ENCODE results near the gene DSCAM. TPM values are rescaled to one million over a fixed set of nuclear protein-coding genes. Genes with fewer than 3 reads are reported as not detected.
"Not testable (repeated sequence)": the region's sequence is repeated elsewhere in the genome, so short reads cannot be mapped to it uniquely, and the experiment has no call there.

Gene DSCAM
- not detected for polyA plus RNA-seq (2012; ENCODE audit: insufficient read depth, insufficient read length)

- DNase-seq (ENCODE audit: low read depth, low spot score), result no peak
- H3K4me3 ChIP-seq (ENCODE audit: low read length), result no peak within 1 kb of the TSS
Observed at GRCh38 chr21:40846587-40847411, at the start of gene DSCAM. Gene DSCAM (minus strand): TSS chr21:40847158. CDS start chr21:40846661, 497 bp downstream.

GRCh38 chr21:40895697-40896096 lies 48.7 kb upstream of the DSCAM start:
- H3K4me3 ChIP-seq (ENCODE audit: low read length); DNase-seq (ENCODE audit: low read depth, low spot score): not testable (repeated sequence)

- DNase-seq (ENCODE audit: low read depth, low spot score), result no peak
- no peak overlapping the region for H3K4me3 ChIP-seq (ENCODE audit: low read length)
Observed at GRCh38 chr21:40886931-40887330, 40.0 kb upstream of the DSCAM start.

- DNase-seq (ENCODE audit: low read depth, low spot score), result no peak
- H3K4me3 ChIP-seq (ENCODE audit: low read length), result no peak overlapping the region
Observed at GRCh38 chr21:40886006-40886405, 39.0 kb upstream of the DSCAM start.

GRCh38 chr21:40882192-40882915 lies 35.4 kb upstream of the DSCAM start:
- no peak for DNase-seq (ENCODE audit: low read depth, low spot score)
- no peak overlapping the region for H3K4me3 ChIP-seq (ENCODE audit: low read length)

GRCh38 chr21:40881767-40882166 lies 34.8 kb upstream of the DSCAM start:
- no peak overlapping the region for H3K4me3 ChIP-seq (ENCODE audit: low read length)
- DNase-seq (ENCODE audit: low read depth, low spot score), result no peak

- H3K4me3 ChIP-seq (ENCODE audit: low read length), result no peak overlapping the region
- DNase-seq (ENCODE audit: low read depth, low spot score), result no peak
Observed at GRCh38 chr21:40871099-40871498, 24.1 kb upstream of the DSCAM start.

GRCh38 chr21:40863839-40864238 lies 16.9 kb upstream of the DSCAM start:
- H3K4me3 ChIP-seq (ENCODE audit: low read length), result no peak overlapping the region
- no peak for DNase-seq (ENCODE audit: low read depth, low spot score)

- DNase-seq (ENCODE audit: low read depth, low spot score), result no peak
- H3K4me3 ChIP-seq (ENCODE audit: low read length), result no peak overlapping the region
Observed at GRCh38 chr21:40858517-40858916, 11.6 kb upstream of the DSCAM start.

- no peak for DNase-seq (ENCODE audit: low read depth, low spot score)
- H3K4me3 ChIP-seq (ENCODE audit: low read length), result no peak overlapping the region
Observed at GRCh38 chr21:40853956-40854688, 7.2 kb upstream of the DSCAM start.

- no peak overlapping the region for H3K4me3 ChIP-seq (ENCODE audit: low read length)
- DNase-seq (ENCODE audit: low read depth, low spot score), result no peak
Observed at GRCh38 chr21:40852563-40852962, 5.6 kb upstream of the DSCAM start.

GRCh38 chr21:40851749-40852148 lies 4.8 kb upstream of the DSCAM start:
- no peak for DNase-seq (ENCODE audit: low read depth, low spot score)
- H3K4me3 ChIP-seq (ENCODE audit: low read length), result no peak overlapping the region

- no peak overlapping the region for H3K4me3 ChIP-seq (ENCODE audit: low read length)
- no peak for DNase-seq (ENCODE audit: low read depth, low spot score)
Observed at GRCh38 chr21:40850071-40850470, 3.1 kb upstream of the DSCAM start.

- no peak for DNase-seq (ENCODE audit: low read depth, low spot score)
- no peak overlapping the region for H3K4me3 ChIP-seq (ENCODE audit: low read length)
Observed at GRCh38 chr21:40847951-40848350, 993 bp upstream of the DSCAM start.

GRCh38 chr21:40846103-40846502 lies 855 bp downstream of the DSCAM start:
- no peak for DNase-seq (ENCODE audit: low read depth, low spot score)
- H3K4me3 ChIP-seq (ENCODE audit: low read length), result no peak overlapping the region

GRCh38 chr21:40845441-40845995 lies 1.4 kb downstream of the DSCAM start:
- no peak overlapping the region for H3K4me3 ChIP-seq (ENCODE audit: low read length)
- DNase-seq (ENCODE audit: low read depth, low spot score), result no peak

GRCh38 chr21:40844935-40845334 lies 2.0 kb downstream of the DSCAM start:
- no peak overlapping the region for H3K4me3 ChIP-seq (ENCODE audit: low read length)

GRCh38 chr21:40842197-40842552 lies 4.8 kb downstream of the DSCAM start:
- DNase-seq (ENCODE audit: low read depth, low spot score), result no peak
- no peak overlapping the region for H3K4me3 ChIP-seq (ENCODE audit: low read length)

More at GRCh38 chr21:40844935-40845334, 2.0 kb downstream of the DSCAM start:
- no peak for DNase-seq (ENCODE audit: low read depth, low spot score)

- DNase-seq (ENCODE audit: low read depth, low spot score), result no peak
- H3K4me3 ChIP-seq (ENCODE audit: low read length), result no peak overlapping the region
Observed at GRCh38 chr21:40841524-40842196, 5.3 kb downstream of the DSCAM start.

All from Jurkat, Clone E6-1 (cell line).